Trophoblast cell (in vitro differentiated cells and primary cell): Measurements from ENCODE around the gene CCDC188.

Experiments
- DNase-seq, 2 donors: peaks; one replicate each; pipeline ENCODE4 v3.0.0-alpha.2; 2016
- H2AFZ ChIP-seq: 2 replicates; pipeline ENCODE4 v1.6.1; 2013; ENCODE audit warnings: low read length, moderate library complexity, mild to moderate bottlenecking; ENCODE audit not compliant: insufficient read depth, poor library complexity
- H2AK5ac ChIP-seq: 2 replicates; pipeline ENCODE4 v1.6.1; 2013; ENCODE audit warnings: mild to moderate bottlenecking, low read length
- H2BK120ac ChIP-seq: 2 replicates; pipeline ENCODE4 v1.6.1; 2013; ENCODE audit warnings: low read length, mild to moderate bottlenecking, moderate library complexity; ENCODE audit not compliant: insufficient read depth, poor library complexity
- H2BK12ac ChIP-seq: 2 replicates; pipeline ENCODE4 v1.6.1; 2013; ENCODE audit warnings: mild to moderate bottlenecking, low read length, moderate library complexity
- H2BK5ac ChIP-seq: 2 replicates; pipeline ENCODE4 v1.6.1; 2013; ENCODE audit warnings: low read length, low read depth, moderate library complexity, mild to moderate bottlenecking; ENCODE audit not compliant: poor library complexity
- H3K14ac ChIP-seq: 2 replicates; pipeline ENCODE4 v1.6.1; 2013; ENCODE audit warnings: mild to moderate bottlenecking, low read length
- H3K18ac ChIP-seq: 2 replicates; pipeline ENCODE4 v1.6.1; 2013; ENCODE audit warnings: mild to moderate bottlenecking, low read length
- H3K23ac ChIP-seq: 2 replicates; pipeline ENCODE4 v1.6.1; 2013; ENCODE audit warnings: low read length
- H3K27ac ChIP-seq: 2 replicates; pipeline ENCODE4 v1.5.1; 2013; ENCODE audit warnings: low read depth, mild to moderate bottlenecking, inconsistent platforms, low read length, moderate library complexity
- H3K27me3 ChIP-seq: 2 replicates; pipeline ENCODE4 v1.6.1; 2013; ENCODE audit warnings: inconsistent platforms, mild to moderate bottlenecking, low read length, moderate library complexity; ENCODE audit not compliant: insufficient read depth
- H3K36me3 ChIP-seq, 2 experiments: 1 replicate in 1 of 2; 2 replicates in 1 of 2; pipeline ENCODE4 v1.6.1; 2013; ENCODE audit warnings: low read length in 2 of 2, mild to moderate bottlenecking in 2 of 2, moderate library complexity in 1 of 2; ENCODE audit not compliant: insufficient read depth in 2 of 2, control insufficient read depth in 1 of 2
- H3K4ac ChIP-seq: 2 replicates; pipeline ENCODE4 v1.6.1; 2013; ENCODE audit warnings: low read depth, mild to moderate bottlenecking, low read length, moderate library complexity
- H3K4me1 ChIP-seq, 2 experiments: 1 replicate in 1 of 2; 2 replicates in 1 of 2; pipeline ENCODE4 v1.6.1; 2013; ENCODE audit warnings: low read length in 2 of 2, mild to moderate bottlenecking in 2 of 2, moderate library complexity in 1 of 2; ENCODE audit not compliant: insufficient read depth in 2 of 2, control insufficient read depth in 1 of 2
- H3K4me2 ChIP-seq: 2 replicates; pipeline ENCODE4 v1.6.1; 2013; ENCODE audit warnings: inconsistent platforms, mild to moderate bottlenecking, low read length, moderate library complexity
- H3K4me3 ChIP-seq: 2 replicates; pipeline ENCODE4 v1.5.1; 2013; ENCODE audit warnings: mild to moderate bottlenecking, low read depth, low read length, inconsistent platforms
- H3K79me1 ChIP-seq: one replicate; pipeline ENCODE4 v1.6.1; 2013; ENCODE audit warnings: low read length
- H3K79me2 ChIP-seq: 2 replicates; pipeline ENCODE4 v1.6.1; 2013; ENCODE audit warnings: low read length, mild to moderate bottlenecking; ENCODE audit not compliant: control insufficient read depth, insufficient read depth, poor library complexity
- H3K9ac ChIP-seq: 2 replicates; pipeline ENCODE4 v1.6.1; 2013; ENCODE audit warnings: mild to moderate bottlenecking, low read length
- H3K9me3 ChIP-seq: 2 replicates; pipeline ENCODE4 v1.6.1; 2013; ENCODE audit warnings: low read depth, mild to moderate bottlenecking, control low read depth, inconsistent platforms, low read length; ENCODE audit not compliant: insufficient read depth
- H4K12ac ChIP-seq: 2 replicates; pipeline ENCODE4 v1.6.1; 2013; ENCODE audit warnings: low read depth, mild to moderate bottlenecking, low read length, moderate library complexity
- H4K8ac ChIP-seq: 2 replicates; pipeline ENCODE4 v1.6.1; 2013; ENCODE audit warnings: low read depth, mild to moderate bottlenecking, low read length, moderate library complexity
- H4K91ac ChIP-seq: one replicate; pipeline ENCODE4 v1.6.1; 2013; ENCODE audit warnings: low read depth, mild to moderate bottlenecking, low read length, moderate library complexity
- WGBS: extraction: QIAGEN DNeasy Blood & Tissue Kit; methylation state at CpG from one replicate; pipeline ENCODE4 v1.1.7; 2013; ENCODE audit warnings: missing lambda C conversion rate; ENCODE audit not compliant: insufficient read length, insufficient coverage; ENCODE audit errors: extremely low coverage; 5-methylcytosine and 5-hydroxymethylcytosine counted together

Gene CCDC188

GRCh38 chr22:20192972-20193760 is 42.3 kb upstream of the CCDC188 start:
- Histone ChIP-seq H3K23ac (no peak overlapping the region), H3K79me1 (no peaks in the 10 kb centered on the region), H2BK5ac (no peak overlapping the region), H3K4ac (no peak overlapping the region), H3K27ac (no peak overlapping the region), H3K14ac (no peak overlapping the region), H4K91ac (no peak overlapping the region), H3K27me3 (no peaks in the 10 kb centered on the region), H3K79me2 (no peaks in the 10 kb centered on the region), H4K12ac (no peak overlapping the region), H3K36me3 (no peaks in the 10 kb centered on the region), H3K4me1 (no peaks in the 10 kb centered on the region), H2AFZ (no peak overlapping the region), H3K4me3 (no peak overlapping the region), H3K18ac (no peak overlapping the region), H3K9ac (no peak overlapping the region), H2AK5ac (no peak overlapping the region), H3K9me3 (no peaks in the 10 kb centered on the region), H2BK12ac (no peak overlapping the region), H2BK120ac (no peak overlapping the region), H3K4me2 (no peak overlapping the region), H4K8ac (no peak overlapping the region)
- no CpG with 5 or more reads among the region's 20 CpGs for whole genome bisulfite sequencing
- no peak for DNase-seq

- WGBS = no CpG with 5 or more reads among the region's 10 CpGs
- Histone ChIP-seq H4K8ac (no peak overlapping the region), H3K4me2 (no peak overlapping the region), H3K4me3 (no peak overlapping the region), H3K18ac (no peak overlapping the region), H3K23ac (no peak overlapping the region), H4K91ac (no peak overlapping the region), H3K9me3 (no peaks in the 10 kb centered on the region), H3K27ac (no peak overlapping the region), H2AK5ac (no peak overlapping the region), H3K4ac (no peak overlapping the region), H3K14ac (no peak overlapping the region), H4K12ac (no peak overlapping the region), H2AFZ (no peak overlapping the region), H3K27me3 (no peaks in the 10 kb centered on the region), H3K4me1 (no peaks in the 10 kb centered on the region), H3K79me2 (no peaks in the 10 kb centered on the region), H3K79me1 (no peaks in the 10 kb centered on the region), H2BK120ac (no peak overlapping the region), H2BK12ac (no peak overlapping the region), H2BK5ac (no peak overlapping the region), H3K9ac (no peak overlapping the region), H3K36me3 (no peaks in the 10 kb centered on the region)
- no peak for DNase-seq
Measured at GRCh38 chr22:20192293-20192971, 41.6 kb upstream of the CCDC188 start.

- no peak overlapping the region for H4K91ac ChIP-seq
- H3K23ac ChIP-seq = no peak overlapping the region
- H2AK5ac ChIP-seq = no peak overlapping the region
- H3K14ac ChIP-seq = no peak overlapping the region
- no CpG with 5 or more reads among the region's 8 CpGs for WGBS
- no peak overlapping the region for H3K4ac ChIP-seq
- H3K27ac ChIP-seq = no peak overlapping the region
- H4K8ac ChIP-seq = no peak overlapping the region
- H3K9ac ChIP-seq = no peak overlapping the region
- H4K12ac ChIP-seq = no peak overlapping the region
- no peaks in the 10 kb centered on the region for H3K79me2 ChIP-seq
- H3K4me1 ChIP-seq = no peaks in the 10 kb centered on the region
- H3K36me3 ChIP-seq = no peaks in the 10 kb centered on the region
- no peak overlapping the region for H3K18ac ChIP-seq
- H3K4me3 ChIP-seq = no peak overlapping the region
- no peak overlapping the region for H2AFZ ChIP-seq
- no peak for DNase-seq
- H3K9me3 ChIP-seq = no peaks in the 10 kb centered on the region
- no peaks in the 10 kb centered on the region for H3K27me3 ChIP-seq
- no peak overlapping the region for H2BK12ac ChIP-seq
- H2BK120ac ChIP-seq = no peak overlapping the region
- H2BK5ac ChIP-seq = no peak overlapping the region
- no peaks in the 10 kb centered on the region for H3K79me1 ChIP-seq
- H3K4me2 ChIP-seq = no peak overlapping the region
Measured at GRCh38 chr22:20191803-20192202, 40.9 kb upstream of the CCDC188 start.

GRCh38 chr22:20191000-20191515 is 40.2 kb upstream of the CCDC188 start:
- Histone ChIP-seq H4K91ac (no peak overlapping the region), H3K9me3 (no peaks in the 10 kb centered on the region), H2BK12ac (no peak overlapping the region), H3K4me2 (no peak overlapping the region), H3K14ac (no peak overlapping the region), H2BK5ac (no peak overlapping the region), H3K9ac (no peak overlapping the region), H3K27ac (no peak overlapping the region), H4K8ac (no peak overlapping the region), H3K23ac (no peak overlapping the region), H3K4me3 (no peak overlapping the region), H2BK120ac (no peak overlapping the region), H4K12ac (no peak overlapping the region), H2AFZ (no peak overlapping the region), H2AK5ac (no peak overlapping the region), H3K4me1 (no peaks in the 10 kb centered on the region), H3K27me3 (no peaks in the 10 kb centered on the region), H3K18ac (no peak overlapping the region), H3K79me1 (no peaks in the 10 kb centered on the region), H3K79me2 (no peaks in the 10 kb centered on the region), H3K4ac (no peak overlapping the region), H3K36me3 (no peaks in the 10 kb centered on the region)
- WGBS = no CpG with 5 or more reads among the region's 10 CpGs
- no peak for DNase-seq
